ENCODE measurements around the gene GUSB.
A peak's percentile ranks its signal among the peaks of the same experiment; 100 is the strongest.
"Not testable (repeated sequence)": the region's sequence is repeated elsewhere in the genome, so short reads cannot be mapped to it uniquely, and the experiment has no call there.

Gene GUSB

GRCh38 chr7:65981965-65982792, at the start of gene GUSB:
Gene GUSB, minus strand, starts transcription at chr7:65982213. Its CDS starts 30 bp downstream, at chr7:65982183.
- DNase-seq = peak; percentile 91

- DNase-seq = not testable (repeated sequence)
Measured at GRCh38 chr7:66028342-66028741, 46.3 kb upstream of the GUSB start.

- DNase-seq = no peak
Measured at GRCh38 chr7:66016131-66016461, 34.1 kb upstream of the GUSB start.

- DNase-seq = no peak
Measured at GRCh38 chr7:66015440-66016130, 33.6 kb upstream of the GUSB start.

- no peak for DNase-seq
Measured at GRCh38 chr7:66013938-66014337, 31.9 kb upstream of the GUSB start.

- DNase-seq = no peak
Measured at GRCh38 chr7:66007232-66007631, 25.2 kb upstream of the GUSB start.

GRCh38 chr7:66005115-66005671, 23.2 kb upstream of the GUSB start:
- DNase-seq = not testable (repeated sequence)

GRCh38 chr7:66000823-66001417, 18.9 kb upstream of the GUSB start:
- DNase-seq = not testable (repeated sequence)

- DNase-seq = not testable (repeated sequence)
Measured at GRCh38 chr7:65994984-65995383, 13.0 kb upstream of the GUSB start.

- no peak for DNase-seq
Measured at GRCh38 chr7:65992526-65992925, 10.5 kb upstream of the GUSB start.

GRCh38 chr7:65991829-65992228, 9.8 kb upstream of the GUSB start:
- not testable (repeated sequence) for DNase-seq

- no peak for DNase-seq
Measured at GRCh38 chr7:65989694-65990080, 7.7 kb upstream of the GUSB start.

- DNase-seq = not testable (repeated sequence)
Measured at GRCh38 chr7:65988503-65988902, 6.5 kb upstream of the GUSB start.

- no peak for DNase-seq
Measured at GRCh38 chr7:65988084-65988483, 6.1 kb upstream of the GUSB start.

- DNase-seq = no peak
Measured at GRCh38 chr7:65983965-65984658, 2.1 kb upstream of the GUSB start.

GRCh38 chr7:65980478-65981250, 1.3 kb downstream of the GUSB start:
- peak; percentile 26 for DNase-seq

GRCh38 chr7:65979583-65980477, 2.2 kb downstream of the GUSB start:
- no peak for DNase-seq

- no peak for DNase-seq
Measured at GRCh38 chr7:65978891-65979582, 3.0 kb downstream of the GUSB start.

GRCh38 chr7:65976659-65977196, 5.3 kb downstream of the GUSB start:
- DNase-seq = no peak

GRCh38 chr7:65975814-65976445, 6.1 kb downstream of the GUSB start:
- no peak for DNase-seq
